ENCODE measurements around the gene MSH5.
"Not testable (repeated sequence)": the region's sequence is repeated elsewhere in the genome, so short reads cannot be mapped to it uniquely, and the experiment has no call there.

Gene MSH5

DNA sequence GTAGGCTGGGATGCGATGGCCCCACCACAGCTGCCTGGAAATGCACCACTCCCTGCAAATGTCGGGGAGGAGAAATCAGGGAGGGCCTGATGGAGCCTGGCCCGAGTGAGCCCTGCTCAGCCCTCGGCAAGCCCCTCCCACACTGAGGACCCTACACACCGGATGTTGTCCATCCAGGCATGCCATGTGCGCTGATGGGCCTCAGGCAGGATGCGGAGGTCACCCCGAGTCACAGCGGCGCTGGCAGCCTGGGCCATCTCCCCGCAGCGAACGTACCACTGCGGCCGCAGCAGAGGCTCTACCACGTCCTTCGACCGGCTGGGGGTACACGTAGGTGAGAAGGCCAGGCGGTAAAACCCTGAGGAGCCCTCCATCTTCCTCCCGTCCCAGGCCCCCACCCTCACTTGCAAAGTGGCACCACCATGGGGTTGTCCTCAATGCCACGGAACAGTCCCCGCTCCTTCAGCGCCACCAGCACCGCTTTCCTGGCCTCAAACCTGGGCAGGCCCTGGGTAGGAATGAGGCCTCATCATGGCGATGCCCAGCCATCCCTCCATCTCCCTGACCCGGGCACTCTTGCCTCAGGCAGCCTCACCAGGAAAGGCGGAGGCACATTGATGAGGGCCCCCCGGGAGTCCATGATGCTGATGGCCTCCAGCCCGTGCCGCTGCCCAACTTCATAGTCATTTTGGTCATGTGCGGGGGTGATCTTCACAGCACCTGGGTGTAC lies 42.5 kb downstream of the MSH5 start:
- H3K27ac ChIP-seq (ENCODE audit: low read depth, low read length), result no peak overlapping the region
- H3K4me3 ChIP-seq (ENCODE audit: low read depth, low read length), result no peak overlapping the region
- no peaks in the 10 kb centered on the region for H3K27me3 ChIP-seq (ENCODE audit: control insufficient read depth, insufficient read depth, low read length)
- H3K9ac ChIP-seq (ENCODE audit: low read length), result no peak overlapping the region
- H3K9me3 ChIP-seq (ENCODE audit: control insufficient read depth, insufficient read depth, low read depth, low read length), result no peaks in the 10 kb centered on the region
- H3K36me3 ChIP-seq (ENCODE audit: control insufficient read depth, insufficient read depth, low read length), result peaks cover 89% of the 10 kb centered on the region
- H3K4me1 ChIP-seq (ENCODE audit: control insufficient read depth, insufficient read depth, low read length), result peaks cover 2% of the 10 kb centered on the region; the same call in 1 of the 2 replicates

DNA sequence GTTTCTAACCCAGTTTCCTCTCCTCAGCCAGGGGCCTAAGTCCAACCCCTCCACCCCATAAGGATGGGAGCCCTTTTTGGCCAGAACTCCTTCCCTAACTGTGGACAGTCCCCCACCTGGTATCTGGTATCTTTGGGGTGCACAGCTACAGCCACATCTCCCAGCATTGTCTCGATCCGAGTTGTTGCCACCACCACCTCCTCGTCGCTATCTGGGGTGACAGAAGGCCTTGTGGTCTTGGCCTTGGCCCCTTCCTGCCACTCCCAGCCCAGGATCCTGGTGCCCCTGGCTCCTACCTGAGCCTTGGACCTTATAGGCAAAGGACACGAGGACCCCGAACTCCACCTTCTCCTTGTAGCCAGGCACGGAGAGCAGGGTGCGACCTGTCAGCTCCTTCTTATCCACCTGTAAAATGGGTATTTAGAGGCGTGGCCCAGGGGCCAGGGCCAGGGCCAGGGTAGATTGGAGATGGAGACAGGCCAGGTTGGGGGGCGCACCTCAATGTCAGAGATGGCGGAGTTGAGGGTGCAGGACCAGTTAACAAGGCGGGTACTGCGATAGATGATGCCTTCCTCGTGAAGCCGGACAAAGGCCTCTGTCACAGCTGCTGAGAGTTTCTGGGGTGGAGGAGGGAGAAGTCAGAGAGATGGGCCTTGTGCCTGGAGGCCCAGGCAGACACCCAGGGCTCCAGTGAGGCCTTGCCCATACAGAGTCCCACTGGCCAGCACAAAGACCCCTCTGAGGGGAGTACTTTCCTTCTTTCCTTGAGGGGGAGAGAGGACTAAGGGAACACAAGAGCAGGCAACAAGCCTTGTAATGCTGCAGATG lies 44.5 kb downstream of the MSH5 start:
- Histone ChIP-seq H3K36me3 (ENCODE audit: control insufficient read depth, insufficient read depth, low read length) (peaks cover 74% of the 10 kb centered on the region), H3K4me3 (ENCODE audit: low read depth, low read length) (no peak overlapping the region), H3K4me1 (ENCODE audit: control insufficient read depth, insufficient read depth, low read length) (no peaks in the 10 kb centered on the region), H3K27ac (ENCODE audit: low read depth, low read length) (no peak overlapping the region), H3K9me3 (ENCODE audit: control insufficient read depth, insufficient read depth, low read depth, low read length) (no peaks in the 10 kb centered on the region), H3K27me3 (ENCODE audit: control insufficient read depth, insufficient read depth, low read length) (no peaks in the 10 kb centered on the region), H3K9ac (ENCODE audit: low read length) (no peak overlapping the region)

DNA sequence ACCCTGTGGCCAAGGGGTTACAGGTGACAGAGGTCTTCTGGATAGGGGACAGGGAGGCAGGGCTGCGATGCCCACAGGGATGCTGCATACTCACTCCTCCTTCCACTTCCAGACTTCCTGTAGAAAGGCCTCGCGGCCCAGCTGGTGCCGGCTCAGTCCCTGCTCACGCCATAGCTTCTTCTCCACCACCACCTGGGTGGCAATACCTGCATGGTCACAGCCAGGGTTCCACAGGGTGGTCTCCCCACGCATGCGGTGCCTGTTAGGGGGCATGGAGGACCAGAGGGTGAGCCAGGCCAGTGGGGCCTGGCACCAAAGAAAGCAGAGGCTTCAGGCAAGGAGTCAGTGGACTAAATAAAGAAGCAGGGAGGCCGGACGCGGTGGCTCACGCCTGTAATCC lies 45.7 kb downstream of the MSH5 start:
- no peak overlapping the region for H3K27ac ChIP-seq (ENCODE audit: low read depth, low read length)
- H3K36me3 ChIP-seq (ENCODE audit: control insufficient read depth, insufficient read depth, low read length), result peaks cover 68% of the 10 kb centered on the region
- H3K9ac ChIP-seq (ENCODE audit: low read length), result no peak overlapping the region
- H3K27me3 ChIP-seq (ENCODE audit: control insufficient read depth, insufficient read depth, low read length), result no peaks in the 10 kb centered on the region
- no peaks in the 10 kb centered on the region for H3K9me3 ChIP-seq (ENCODE audit: control insufficient read depth, insufficient read depth, low read depth, low read length)
- H3K4me1 ChIP-seq (ENCODE audit: control insufficient read depth, insufficient read depth, low read length), result no peaks in the 10 kb centered on the region
- no peak overlapping the region for H3K4me3 ChIP-seq (ENCODE audit: low read depth, low read length)

DNA sequence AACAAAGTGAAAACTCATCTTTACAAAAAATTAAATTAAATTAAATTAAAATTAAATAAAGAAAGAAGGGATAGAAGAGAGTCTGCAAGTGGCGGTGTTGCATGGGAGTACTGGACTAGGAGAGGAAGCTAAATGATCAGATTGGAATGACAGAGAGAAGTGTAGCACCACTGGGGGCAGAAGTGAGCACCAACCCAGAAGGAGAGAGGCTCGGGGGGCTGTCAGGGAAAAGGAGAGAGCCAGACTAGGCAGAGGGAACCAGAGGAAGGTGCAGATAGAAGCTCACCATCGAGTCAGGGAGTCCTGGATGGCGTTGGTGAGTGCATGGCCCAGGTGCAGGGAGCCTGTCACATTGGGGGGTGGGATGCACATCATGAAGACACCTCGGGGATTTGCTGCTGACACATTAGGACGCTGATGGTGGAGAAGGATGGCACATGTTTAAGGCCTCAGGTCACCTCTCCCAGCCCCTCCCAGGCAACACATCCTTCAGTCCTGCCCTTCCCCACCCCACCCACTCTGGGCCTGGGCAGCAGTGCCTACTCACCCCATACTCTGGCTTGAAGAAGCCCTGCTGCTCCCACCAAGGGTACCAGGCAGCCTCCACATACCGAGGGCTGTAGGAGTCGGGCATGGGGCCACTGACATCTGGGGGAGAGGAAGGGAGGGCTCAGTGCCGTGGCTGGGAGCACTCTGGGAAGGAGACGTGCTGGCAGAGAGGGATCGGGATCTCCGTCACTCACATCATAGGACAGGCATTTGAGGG lies 51.7 kb downstream of the MSH5 start:
- Histone ChIP-seq H3K4me3 (ENCODE audit: low read depth, low read length) (no peak overlapping the region), H3K27me3 (ENCODE audit: control insufficient read depth, insufficient read depth, low read length) (no peaks in the 10 kb centered on the region), H3K9ac (ENCODE audit: low read length) (no peak overlapping the region), H3K4me1 (ENCODE audit: control insufficient read depth, insufficient read depth, low read length) (0 out of 2 replicates have a peak, but pooled peaks cover 6% of the 10 kb centered on the region), H3K9me3 (ENCODE audit: control insufficient read depth, insufficient read depth, low read depth, low read length) (no peaks in the 10 kb centered on the region), H3K36me3 (ENCODE audit: control insufficient read depth, insufficient read depth, low read length) (peaks cover 36% of the 10 kb centered on the region), H3K27ac (ENCODE audit: low read depth, low read length) (no peak overlapping the region)

DNA sequence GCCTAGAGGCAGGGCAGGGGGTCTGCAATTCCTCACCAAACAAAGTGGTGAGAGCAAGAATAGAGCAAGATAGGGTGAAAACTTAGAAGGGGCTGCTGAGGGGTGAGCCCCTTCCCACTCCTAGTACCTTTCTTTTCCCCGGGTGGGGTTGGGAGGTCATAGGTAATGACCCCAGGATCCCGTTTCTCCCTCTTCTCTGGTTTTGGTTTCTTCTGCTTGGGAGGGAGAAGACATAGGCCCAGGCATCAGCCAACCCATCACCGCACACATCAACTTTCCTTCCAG lies 52.2 kb downstream of the MSH5 start:
- H3K27me3 ChIP-seq (ENCODE audit: control insufficient read depth, insufficient read depth, low read length), result no peaks in the 10 kb centered on the region
- H3K27ac ChIP-seq (ENCODE audit: low read depth, low read length), result no peak overlapping the region
- no peaks in the 10 kb centered on the region for H3K9me3 ChIP-seq (ENCODE audit: control insufficient read depth, insufficient read depth, low read depth, low read length)
- H3K4me1 ChIP-seq (ENCODE audit: control insufficient read depth, insufficient read depth, low read length), result 0 out of 2 replicates have a peak, but pooled peaks cover 6% of the 10 kb centered on the region
- H3K4me3 ChIP-seq (ENCODE audit: low read depth, low read length), result no peak overlapping the region
- no peak overlapping the region for H3K9ac ChIP-seq (ENCODE audit: low read length)
- H3K36me3 ChIP-seq (ENCODE audit: control insufficient read depth, insufficient read depth, low read length), result peaks cover 40% of the 10 kb centered on the region

DNA sequence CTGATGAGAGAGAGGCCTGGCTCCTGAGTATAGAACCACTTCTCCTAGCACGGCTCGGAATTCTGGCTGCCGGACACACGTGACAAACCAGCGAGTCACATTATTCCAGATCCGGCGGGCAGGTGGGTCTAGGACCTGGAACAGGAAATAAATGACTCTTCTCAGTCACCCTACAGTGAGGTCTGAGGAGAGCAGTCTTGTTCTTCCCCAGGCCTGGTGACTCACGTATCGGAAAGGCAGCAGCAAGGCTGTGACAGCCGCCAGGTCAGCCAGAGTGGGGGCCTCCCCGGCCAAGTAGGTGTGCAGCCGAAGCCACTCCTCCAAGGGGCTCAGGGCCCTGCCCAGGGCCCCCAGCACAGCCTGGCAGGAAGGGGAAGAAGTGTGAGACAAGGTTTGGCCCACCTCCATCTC lies 53.0 kb downstream of the MSH5 start:
- Histone ChIP-seq H3K36me3 (ENCODE audit: control insufficient read depth, insufficient read depth, low read length) (peaks cover 43% of the 10 kb centered on the region), H3K27ac (ENCODE audit: low read depth, low read length) (no peak overlapping the region), H3K4me3 (ENCODE audit: low read depth, low read length) (no peak overlapping the region)

DNA sequence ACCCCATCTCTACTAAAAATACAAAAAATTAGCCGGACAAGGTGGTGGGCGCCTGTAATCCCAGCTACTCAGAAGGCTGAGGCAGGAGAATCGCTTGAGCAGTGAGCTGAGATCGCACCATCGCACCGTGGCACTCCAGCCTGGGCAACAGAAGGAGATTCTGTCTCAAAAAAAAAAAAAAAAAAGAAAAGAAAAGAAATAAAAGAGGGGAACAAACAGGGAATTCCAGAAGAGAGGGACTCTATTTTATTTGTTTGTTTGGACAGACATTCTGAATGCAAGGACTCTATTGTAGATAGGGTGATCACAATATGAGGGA lies 54.1 kb downstream of the MSH5 start:
- H3K27ac ChIP-seq (ENCODE audit: low read depth, low read length); H3K4me1 ChIP-seq (ENCODE audit: control insufficient read depth, insufficient read depth, low read length); H3K9me3 ChIP-seq (ENCODE audit: control insufficient read depth, insufficient read depth, low read depth, low read length); H3K27me3 ChIP-seq (ENCODE audit: control insufficient read depth, insufficient read depth, low read length): not testable (repeated sequence)
- Histone ChIP-seq H3K4me3 (ENCODE audit: low read depth, low read length) (peak overlapping the region; percentile 99), H3K9ac (ENCODE audit: low read length) (peak overlapping the region; percentile 99), H3K36me3 (ENCODE audit: control insufficient read depth, insufficient read depth, low read length) (peaks cover 49% of the 10 kb centered on the region)

More for the DNA sequence above, 53.0 kb downstream of the MSH5 start:
- Histone ChIP-seq H3K9ac (ENCODE audit: low read length) (no peak overlapping the region), H3K27me3 (ENCODE audit: control insufficient read depth, insufficient read depth, low read length) (no peaks in the 10 kb centered on the region), H3K4me1 (ENCODE audit: control insufficient read depth, insufficient read depth, low read length) (0 out of 2 replicates have a peak, but pooled peaks cover 6% of the 10 kb centered on the region), H3K9me3 (ENCODE audit: control insufficient read depth, insufficient read depth, low read depth, low read length) (no peaks in the 10 kb centered on the region)

DNA sequence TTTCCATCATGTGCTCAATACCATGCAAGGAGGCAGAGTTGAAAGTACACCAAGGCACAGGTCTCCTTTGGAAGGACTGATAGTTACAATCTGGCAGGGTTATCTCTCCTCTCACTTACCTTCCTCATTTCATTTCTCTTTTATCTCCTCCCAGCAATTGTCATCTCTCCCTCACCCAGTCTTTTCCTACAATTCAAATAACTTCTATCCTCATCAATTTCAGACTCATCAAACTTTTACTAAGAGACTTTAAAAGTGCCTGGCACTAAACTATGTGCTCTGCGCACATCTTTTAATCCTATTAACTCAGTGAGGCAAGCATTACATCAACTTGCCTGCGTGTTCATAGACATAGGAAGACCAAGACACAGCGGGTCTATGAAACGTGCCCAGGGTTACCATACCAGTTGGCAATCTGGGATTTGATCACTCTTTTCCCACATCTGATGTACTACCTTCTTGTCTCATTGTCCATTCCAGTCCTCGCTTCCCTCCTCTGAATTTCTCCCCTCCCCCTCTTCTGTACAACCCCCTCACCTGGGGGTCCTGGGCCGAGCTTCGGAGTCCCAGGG lies 54.6 kb downstream of the MSH5 start:
- no peaks in the 10 kb centered on the region for H3K9me3 ChIP-seq (ENCODE audit: control insufficient read depth, insufficient read depth, low read depth, low read length)
- H3K27ac ChIP-seq (ENCODE audit: low read depth, low read length), result peak overlapping the region; percentile 95; the same call in 1 of the 2 replicates
- H3K9ac ChIP-seq (ENCODE audit: low read length), result peak overlapping the region; percentile 99
- H3K4me3 ChIP-seq (ENCODE audit: low read depth, low read length), result peak overlapping the region; percentile 99
- H3K27me3 ChIP-seq (ENCODE audit: control insufficient read depth, insufficient read depth, low read length), result no peaks in the 10 kb centered on the region
- H3K4me1 ChIP-seq (ENCODE audit: control insufficient read depth, insufficient read depth, low read length), result 0 out of 2 replicates have a peak, but pooled peaks cover 6% of the 10 kb centered on the region
- peaks cover 45% of the 10 kb centered on the region for H3K36me3 ChIP-seq (ENCODE audit: control insufficient read depth, insufficient read depth, low read length)

DNA sequence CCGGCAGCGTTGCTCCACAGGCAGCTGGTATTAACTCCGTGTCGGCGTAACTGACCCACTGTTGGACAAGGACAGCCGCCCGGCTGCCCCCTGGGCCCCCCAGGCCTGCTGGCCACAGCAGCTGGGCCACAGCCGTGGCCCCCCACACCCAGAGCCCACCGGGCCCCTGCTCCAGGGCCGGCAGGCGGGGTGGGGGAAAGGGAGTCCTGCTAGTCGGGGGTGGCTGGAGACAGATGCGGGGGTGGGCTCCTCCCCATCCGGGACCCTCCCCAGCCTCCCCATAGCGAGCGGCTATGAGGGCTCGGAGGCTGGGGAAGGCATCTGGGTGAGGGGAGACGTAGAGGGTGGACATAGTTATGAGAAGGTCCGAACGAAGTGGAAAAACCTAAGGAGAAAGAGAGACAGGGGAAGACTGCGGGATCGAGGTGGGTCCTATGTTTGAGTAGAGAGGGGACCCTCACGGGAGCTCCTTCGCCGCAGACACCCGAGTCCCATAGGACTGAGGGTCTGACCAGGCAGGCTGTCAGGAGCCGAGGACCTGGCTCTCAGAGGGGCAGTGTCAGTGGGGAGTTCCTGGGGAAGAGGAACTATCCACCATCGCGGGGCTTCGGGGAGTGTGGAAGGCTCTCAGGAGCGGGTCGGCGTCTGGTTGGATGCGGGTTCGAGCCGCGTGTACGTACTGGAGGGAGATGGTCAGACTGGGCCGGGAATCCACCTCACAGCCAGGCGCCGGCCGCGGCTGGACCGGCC lies 55.2 kb downstream of the MSH5 start:
- Histone ChIP-seq H3K4me3 (ENCODE audit: low read depth, low read length) (peak overlapping the region; percentile 99), H3K4me1 (ENCODE audit: control insufficient read depth, insufficient read depth, low read length) (0 out of 2 replicates have a peak, but pooled peaks cover 6% of the 10 kb centered on the region), H3K9ac (ENCODE audit: low read length) (peak overlapping the region; percentile 99), H3K9me3 (ENCODE audit: control insufficient read depth, insufficient read depth, low read depth, low read length) (no peaks in the 10 kb centered on the region), H3K36me3 (ENCODE audit: control insufficient read depth, insufficient read depth, low read length) (peaks cover 42% of the 10 kb centered on the region), H3K27ac (ENCODE audit: low read depth, low read length) (peak overlapping the region; percentile 95), H3K27me3 (ENCODE audit: control insufficient read depth, insufficient read depth, low read length) (no peaks in the 10 kb centered on the region)

DNA sequence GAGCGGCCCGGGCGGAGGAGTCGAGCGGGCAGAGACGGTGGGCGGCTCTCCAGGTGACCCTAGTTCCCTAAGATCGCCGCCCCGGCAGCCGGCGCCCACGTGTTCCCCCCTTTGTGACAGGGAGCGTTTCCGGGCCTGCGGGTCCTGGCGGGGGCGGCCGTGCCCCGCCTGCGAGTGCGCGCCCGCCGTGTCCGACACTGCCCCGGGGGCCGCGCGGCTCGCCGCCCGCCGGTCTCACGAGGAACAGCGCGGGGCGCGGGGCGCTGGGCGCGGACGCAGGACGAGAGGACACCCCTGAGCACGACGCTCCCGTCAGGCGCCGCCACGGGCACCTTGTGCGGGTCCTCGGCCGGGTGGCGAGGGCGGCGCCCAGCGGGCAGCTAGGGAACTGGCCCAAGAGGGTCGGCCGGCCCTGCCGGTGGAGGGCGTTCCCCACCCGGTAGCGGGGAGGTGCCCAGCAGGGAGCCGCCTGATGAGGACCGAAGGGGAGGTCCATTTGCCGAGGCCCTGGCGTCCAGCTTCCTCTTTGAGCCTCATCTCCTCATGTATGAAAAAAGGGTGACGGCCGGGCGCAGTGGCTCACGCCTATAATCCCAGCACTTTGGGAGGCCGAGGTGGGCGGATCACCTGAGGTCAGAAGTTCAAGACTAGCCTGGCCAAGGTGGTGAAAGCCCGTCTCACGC lies 56.0 kb downstream of the MSH5 start, which contains the start of gene VARS1:
VARS1 (minus strand) TSS at position 137 of the 683 bp plus-strand sequence. CDS start 535 bp downstream, outside the sequence.
- Histone ChIP-seq H3K9me3 (ENCODE audit: control insufficient read depth, insufficient read depth, low read depth, low read length) (no peaks in the 10 kb centered on the region), H3K4me1 (ENCODE audit: control insufficient read depth, insufficient read depth, low read length) (0 out of 2 replicates have a peak, but pooled peaks cover 6% of the 10 kb centered on the region), H3K27ac (ENCODE audit: low read depth, low read length) (peak within 1 kb of the TSS; percentile 95), H3K27me3 (ENCODE audit: control insufficient read depth, insufficient read depth, low read length) (no peaks in the 10 kb centered on the region), H3K36me3 (ENCODE audit: control insufficient read depth, insufficient read depth, low read length) (peaks cover 38% of the 10 kb centered on the region), H3K9ac (ENCODE audit: low read length) (peak within 1 kb of the TSS; percentile 99), H3K4me3 (ENCODE audit: low read depth, low read length) (peak within 1 kb of the TSS; percentile 99)

All from HUES6 (cell line).